GM12878 (cell line): ENCODE results near the gene PIK3C2B. TPM values are rescaled to one million over a fixed set of nuclear protein-coding genes. Genes with fewer than 3 reads are reported as not detected.

ENCODE experiments used
- ATAC-seq: fragments of 200-7000 bp; cut with Tn5 transposase; 3 replicates; pipeline ENCODE4 v1.9.1; 2020; ENCODE audit warnings: mild to moderate bottlenecking, moderate library complexity
- BruUV-seq: library from RNA; stranded (reverse); fragments of 400-500 nt; replicated peaks from 2 replicates; lab custom pipeline; 2021; lab: Mats Ljungman, UMichigan
- CTCF ChIA-PET: fragments of 300-600 bp; sonication (Branson Sonifier 250); formaldehyde crosslinking; extraction: SDS; loops from one replicate; lab custom pipeline; 2021; ENCODE audit warnings: inconsistent platforms; lab: Yijun Ruan, JAX
- POLR2A ChIA-PET: fragments of 350-600 bp; formaldehyde crosslinking; extraction: SDS; loops from one replicate; lab custom pipeline; 2021; ENCODE audit warnings: inconsistent platforms; lab: Charles Lee
- RAD21 ChIA-PET: fragments of 300-600 bp; sonication (Branson Sonifier 250); formaldehyde crosslinking; loops from one replicate; lab custom pipeline; 2023; ENCODE audit warnings: antibody characterized with exemption; ENCODE audit not compliant: unreplicated experiment; lab: Charles Lee
- SMC1A ChIA-PET: fragments of 300-600 bp; sonication (Branson Sonifier 250); formaldehyde crosslinking; loops from one replicate; lab custom pipeline; 2023; ENCODE audit not compliant: unreplicated experiment, uncharacterized antibody; lab: Charles Lee
- DNase-seq: peaks from one replicate; pipeline ENCODE4 v3.0.0-alpha.2; 2011; ENCODE audit warnings: low read depth, low spot score
- FAIRE-seq: peaks from 3 replicates; lab custom pipeline; 2011; peaks lifted over from hg19 to GRCh38; lab: Jason Lieb, UNC
- H2AFZ ChIP-seq: 2 replicates; pipeline ENCODE4 v1.6.0; 2011; ENCODE audit warnings: low read depth, low read length, control low read depth; ENCODE audit not compliant: control insufficient read depth
- H3K27ac ChIP-seq: 2 replicates; pipeline ENCODE4 v1.5.1; 2011; ENCODE audit warnings: control low read depth; ENCODE audit not compliant: control insufficient read depth, insufficient read depth
- H3K27me3 ChIP-seq, 2 experiments: replicated peaks in 1 of 2; 2 replicates each; pipeline versions ENCODE4 v1.6.0 to v1.6.1; 2011; ENCODE audit warnings: low read length in 1 of 2; ENCODE audit not compliant: control insufficient read depth in 2 of 2, insufficient read depth in 2 of 2
- H3K36me3 ChIP-seq, 2 experiments: 2 replicates each; pipeline ENCODE4 v1.5.1; 2011; ENCODE audit warnings: low read length in 1 of 2; ENCODE audit not compliant: control insufficient read depth in 2 of 2, insufficient read depth in 2 of 2
- H3K4me1 ChIP-seq: 2 replicates; pipeline ENCODE4 v1.6.1; 2011; ENCODE audit warnings: mild to moderate bottlenecking, low read length, moderate library complexity, mixed read lengths; ENCODE audit not compliant: control insufficient read depth, insufficient read depth
- H3K4me2 ChIP-seq: 2 replicates; pipeline ENCODE4 v1.6.0; 2011; ENCODE audit warnings: control low read depth; ENCODE audit not compliant: control insufficient read depth, insufficient read depth
- H3K4me3 ChIP-seq: fragments of 200-600 bp; sonication (generic); 2 replicates; pipeline ENCODE4 v1.5.1; 2016
- H3K79me2 ChIP-seq: 2 replicates; pipeline ENCODE4 v1.6.0; 2011; ENCODE audit warnings: low read length; ENCODE audit not compliant: control insufficient read depth, insufficient read depth
- H3K9ac ChIP-seq: 2 replicates; pipeline ENCODE4 v1.8.0; 2011; ENCODE audit warnings: low read length, control low read depth, mixed read lengths; ENCODE audit not compliant: control insufficient read depth, insufficient read depth
- H3K9me3 ChIP-seq: replicated peaks from 3 replicates; pipeline ENCODE4 v1.5.1; 2011; ENCODE audit warnings: mild to moderate bottlenecking, low read length; ENCODE audit not compliant: control insufficient read depth, insufficient read depth
- H4K20me1 ChIP-seq: 2 replicates; pipeline ENCODE4 v1.6.0; 2011; ENCODE audit not compliant: control insufficient read depth, insufficient read depth
- ATF7 ChIP-seq: fragments of 450-650 bp; IDR thresholded peaks from 2 replicates; pipeline ENCODE4 v1.6.1; 2016; ENCODE audit warnings: low read depth, mild to moderate bottlenecking
- CBX5 ChIP-seq: sonication (generic); IDR thresholded peaks from 2 replicates; pipeline ENCODE4 v1.6.1; 2016; ENCODE audit warnings: low read depth, moderate library complexity, mild to moderate bottlenecking, inconsistent platforms
- GATAD2B ChIP-seq: fragments of 450-650 bp; conservative IDR thresholded peaks from 2 replicates; pipeline ENCODE4 v1.6.1; 2017; ENCODE audit warnings: low read depth, mild to moderate bottlenecking, moderate library complexity
- HDGF ChIP-seq: fragments of 450-650 bp; IDR thresholded peaks from 2 replicates; pipeline ENCODE4 v1.6.1; 2016; ENCODE audit warnings: antibody characterized with exemption
- IKZF1 ChIP-seq: fragments of 450-650 bp; conservative IDR thresholded peaks from 2 replicates; pipeline ENCODE4 v1.6.1; 2017; ENCODE audit warnings: antibody characterized with exemption, mild to moderate bottlenecking
- IKZF2 ChIP-seq, 2 experiments: fragments of 450-650 bp; IDR thresholded peaks; 2 replicates each; pipeline ENCODE4 v1.6.1; 2017; ENCODE audit warnings: mild to moderate bottlenecking in 2 of 2, moderate library complexity in 2 of 2
- NR2F1 ChIP-seq: fragments of 450-650 bp; conservative IDR thresholded peaks from 2 replicates; pipeline ENCODE4 v1.6.1; 2017; ENCODE audit warnings: mild to moderate bottlenecking
- RB1 ChIP-seq: fragments of 450-650 bp; formaldehyde crosslinking; IDR thresholded peaks from 2 replicates; pipeline ENCODE4 v1.6.1; 2017; ENCODE audit warnings: mild to moderate bottlenecking, borderline replicate concordance
- SIN3A ChIP-seq: IDR thresholded peaks from 2 replicates; pipeline ENCODE4 v1.6.1; 2012; ENCODE audit warnings: low read depth, low read length, improper control_type of control experiment
- SREBF2 ChIP-seq: IDR thresholded peaks from 2 replicates; pipeline ENCODE4 v1.6.1; 2012; ENCODE audit warnings: mild to moderate bottlenecking, low read length
- SUPT20H ChIP-seq: IDR thresholded peaks from 2 replicates; pipeline ENCODE4 v1.6.1; 2011; ENCODE audit warnings: low read depth, mild to moderate bottlenecking, low read length, moderate library complexity, borderline replicate concordance; ENCODE audit not compliant: control insufficient read depth
- TCF7 ChIP-seq: IDR thresholded peaks from 2 replicates; pipeline ENCODE4 v1.6.1; 2014; ENCODE audit warnings: antibody characterized with exemption, borderline replicate concordance
- ZNF217 ChIP-seq: fragments of 450-650 bp; IDR thresholded peaks from 2 replicates; pipeline ENCODE4 v1.6.1; 2017; ENCODE audit warnings: antibody characterized with exemption, mild to moderate bottlenecking
- ZSCAN29 ChIP-seq: fragments of 450-650 bp; IDR thresholded peaks from 2 replicates; pipeline ENCODE4 v1.6.1; 2017; ENCODE audit warnings: mild to moderate bottlenecking, moderate library complexity
- WGBS: methylation state at CpG from one replicate; pipeline ENCODE4 v1.1.6; 2016; ENCODE audit warnings: low lambda C conversion rate; ENCODE audit not compliant: insufficient replicate concordance, insufficient coverage; ENCODE audit errors: missing lambda C conversion rate; 5-methylcytosine and 5-hydroxymethylcytosine counted together
- in situ Hi-C: fragments of 300-500 bp; cut with MboI; formaldehyde crosslinking; loops from 9 replicates; pipeline ENCODE4 v1.14.3; 2018; ENCODE audit warnings: mixed read lengths
- intact Hi-C: fragments of 100-400 bp; cut with micrococcal nuclease; formaldehyde crosslinking; loops from one replicate; pipeline ENCODE4 v1.14.2; 2022; ENCODE audit not compliant: unreplicated experiment
- polyA plus RNA-seq, 11 experiments: library from polyadenylated mRNA; depleted of rRNA in 4 of 11; unstranded in 6 of 11; stranded (reverse) in 5 of 11; fragments of >200 nt; fragmentation: Nextera tagmentation in 4 of 11; fragmentation: Illumina TruSeq in 1 of 11; extraction: Ambion mirVana in 4 of 11; extraction: Trizol in 1 of 11; gene quantifications; 1 replicate in 1 of 11; 2 replicates in 10 of 11; pipeline versions ENCODE4 v1.2.1 to v1.2.3, GENCODE V29; 2011 to 2016; ENCODE audit warnings: inconsistent platforms in 2 of 11, missing spikeins in 2 of 11, low read depth in 1 of 11
- total RNA-seq, 4 experiments: library from RNA; depleted of rRNA in 3 of 4; stranded (reverse); fragments of >200 nt in 3 of 4; fragmentation: Illumina TruSeq in 1 of 4; extraction: Trizol in 1 of 4; gene quantifications; 2 replicates each; pipeline versions ENCODE4 v1.2.1 to v1.2.3, GENCODE V29; 2013 to 2021
- TF ChIP-seq, protein P1 (sequence below): fragments of 450-650 bp; IDR thresholded peaks from 2 replicates; pipeline ENCODE4 v1.6.1; 2016; ENCODE audit warnings: mild to moderate bottlenecking
- TF ChIP-seq, protein P2 (sequence below): fragments of 450-650 bp; conservative IDR thresholded peaks from 2 replicates; pipeline ENCODE4 v1.6.1; 2017; ENCODE audit warnings: mild to moderate bottlenecking, moderate library complexity

Gene PIK3C2B
- total and polyA plus RNA-seq, 10 of the 15 experiments (the other 5 are each of a cell fraction or from before 2014, with no cell fraction given), result 2.2 to 38.1 (median 11.4) TPM

DNA sequence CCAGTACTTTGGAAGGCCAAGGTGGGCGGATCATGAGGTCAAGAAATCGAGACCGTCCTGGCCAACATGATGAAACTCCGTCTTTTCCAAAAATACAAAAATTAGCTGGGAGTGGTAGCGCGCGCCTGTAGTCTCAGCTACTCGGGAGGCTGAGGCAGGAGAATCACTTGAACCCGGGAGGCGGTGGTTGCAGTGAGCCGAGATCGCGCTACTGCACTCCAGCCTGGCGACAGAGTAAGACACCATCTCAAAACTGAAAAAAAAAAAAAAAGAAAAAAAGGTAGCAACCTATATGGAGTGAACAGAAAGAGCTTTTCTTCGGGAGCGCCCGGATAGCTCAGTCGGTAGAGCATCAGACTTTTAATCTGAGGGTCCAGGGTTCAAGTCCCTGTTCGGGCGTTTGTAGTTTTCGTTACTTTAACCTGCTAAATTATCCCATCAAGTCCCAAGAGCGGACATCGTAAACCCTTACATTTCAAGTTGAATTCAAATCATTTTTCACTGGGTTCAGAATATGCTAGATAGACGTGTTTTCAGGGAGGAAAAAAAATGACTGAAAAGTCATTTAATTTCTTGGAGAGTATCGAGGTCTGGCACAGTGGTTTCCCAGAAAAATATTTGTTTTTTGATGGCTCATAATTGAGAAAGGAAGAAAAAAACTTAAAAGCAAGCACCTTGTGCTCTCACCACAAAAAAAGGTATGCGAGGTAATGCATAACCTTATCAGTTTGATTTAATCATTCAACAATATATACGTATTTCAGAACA lies 11.8 kb upstream of the PIK3C2B start:
- Histone ChIP-seq H3K79me2 (no peaks in the 10 kb centered on the region), H3K4me1 (peaks cover 4% of the 10 kb centered on the region), H4K20me1 (no peaks in the 10 kb centered on the region), H3K9me3 (no peaks in the 10 kb centered on the region), H3K27me3 (no peaks in the 10 kb centered on the region), H3K9ac (peak overlapping the region; percentile 59), H2AFZ (peak overlapping the region; percentile 74), H3K36me3 (no peaks in the 10 kb centered on the region), H3K4me3 (peak overlapping the region; percentile 69), H3K4me2 (peak overlapping the region; percentile 70), H3K27ac (peak overlapping the region; percentile 59)
- ATAC-seq (peak; percentile 85), FAIRE-seq (no peak), DNase-seq (peak; percentile 88)
- ChIA-PET RAD21 (interaction anchor here (0.6 to 5.0 kb wide), 30 partner anchors 9 to 301 kb away, joined by 3 to 69 read pairs (median 10); partner anchors contain the start of genes MDM4 and PIK3C2B), POLR2A (interaction anchor here (0.6 to 6.2 kb wide), 14 partner anchors 11 to 645 kb away, joined by 3 to 55 read pairs (median 4); partner anchors contain the start of genes MDM4 and PIK3C2B), SMC1A (interaction anchor here (0.6 to 19.3 kb wide), 25 partner anchors 10 to 1944 kb away, joined by 3 to 939 read pairs (median 5); partner anchors contain the start of genes MDM4 and PIK3C2B), CTCF (interaction anchor here (0.7 to 39.0 kb wide), 19 partner anchors 8 to 301 kb away, joined by 3 to 2021 read pairs (median 6); partner anchors contain the start of genes MDM4 and PIK3C2B)
- intact Hi-C loops (loop anchor here (1.0 to 10.0 kb wide), 4 partner anchors 10 to 342 kb away; partner anchors contain the start of genes MDM4 and REN), in situ Hi-C loops (loop anchor here (10.0 to 25.0 kb wide), 2 partner anchors 342 to 1219 kb away; partner anchors contain the start of gene REN)
- BruUV-seq, result no TSS peak
- under 1% methylated on average over 27 of the region's 27 CpGs for WGBS
- TF ChIP-seq, protein P1, sequence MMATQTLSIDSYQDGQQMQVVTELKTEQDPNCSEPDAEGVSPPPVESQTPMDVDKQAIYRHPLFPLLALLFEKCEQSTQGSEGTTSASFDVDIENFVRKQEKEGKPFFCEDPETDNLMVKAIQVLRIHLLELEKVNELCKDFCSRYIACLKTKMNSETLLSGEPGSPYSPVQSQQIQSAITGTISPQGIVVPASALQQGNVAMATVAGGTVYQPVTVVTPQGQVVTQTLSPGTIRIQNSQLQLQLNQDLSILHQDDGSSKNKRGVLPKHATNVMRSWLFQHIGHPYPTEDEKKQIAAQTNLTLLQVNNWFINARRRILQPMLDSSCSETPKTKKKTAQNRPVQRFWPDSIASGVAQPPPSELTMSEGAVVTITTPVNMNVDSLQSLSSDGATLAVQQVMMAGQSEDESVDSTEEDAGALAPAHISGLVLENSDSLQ, result peak; percentile 48; the same call in 1 of the 2 replicates
- TF ChIP-seq IKZF2 (IDR thresholded peaks at IDR 0.05), result peak; percentile 31 to 51; a peak in 1 of 4 replicates
- TF ChIP-seq, protein P2, sequence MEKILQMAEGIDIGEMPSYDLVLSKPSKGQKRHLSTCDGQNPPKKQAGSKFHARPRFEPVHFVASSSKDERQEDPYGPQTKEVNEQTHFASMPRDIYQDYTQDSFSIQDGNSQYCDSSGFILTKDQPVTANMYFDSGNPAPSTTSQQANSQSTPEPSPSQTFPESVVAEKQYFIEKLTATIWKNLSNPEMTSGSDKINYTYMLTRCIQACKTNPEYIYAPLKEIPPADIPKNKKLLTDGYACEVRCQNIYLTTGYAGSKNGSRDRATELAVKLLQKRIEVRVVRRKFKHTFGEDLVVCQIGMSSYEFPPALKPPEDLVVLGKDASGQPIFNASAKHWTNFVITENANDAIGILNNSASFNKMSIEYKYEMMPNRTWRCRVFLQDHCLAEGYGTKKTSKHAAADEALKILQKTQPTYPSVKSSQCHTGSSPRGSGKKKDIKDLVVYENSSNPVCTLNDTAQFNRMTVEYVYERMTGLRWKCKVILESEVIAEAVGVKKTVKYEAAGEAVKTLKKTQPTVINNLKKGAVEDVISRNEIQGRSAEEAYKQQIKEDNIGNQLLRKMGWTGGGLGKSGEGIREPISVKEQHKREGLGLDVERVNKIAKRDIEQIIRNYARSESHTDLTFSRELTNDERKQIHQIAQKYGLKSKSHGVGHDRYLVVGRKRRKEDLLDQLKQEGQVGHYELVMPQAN, result 0 out of 2 replicates have a peak, but pooled peaks have one; percentile 55
- peak; percentile 34; the same call in 1 of the 2 replicates for TF ChIP-seq NR2F1
- no peak for TF ChIP-seq SIN3A
- peak; percentile 88 for TF ChIP-seq ZNF217
- peak; percentile 55; the same call in 1 of the 2 replicates for TF ChIP-seq RB1
- TF ChIP-seq TCF7, result peak; percentile 9; the same call in 1 of the 2 replicates
- peak; percentile 84 for TF ChIP-seq HDGF
- peak; percentile 54; the same call in 1 of the 2 replicates for TF ChIP-seq GATAD2B
- peak; percentile 86 for TF ChIP-seq ZSCAN29
- no peak for TF ChIP-seq CBX5
- TF ChIP-seq IKZF1, result peak; percentile 44
- peak; percentile 34 for TF ChIP-seq ATF7
- TF ChIP-seq SREBF2, result peak; percentile 91
- TF ChIP-seq SUPT20H, result no peak
